ENCODE measurements around the gene DOC2A.

DOC2A gene

GRCh38 chr16:29989111-29989858 lies 21.5 kb downstream of the DOC2A start:
- DNase-seq (ENCODE audit: low spot score) = no peak

- no peak for DNase-seq (ENCODE audit: low spot score)
Measured at GRCh38 chr16:29988346-29989075, 22.3 kb downstream of the DOC2A start.

GRCh38 chr16:29987371-29988085 lies 23.3 kb downstream of the DOC2A start:
- DNase-seq (ENCODE audit: low spot score) = no peak

DNA sequence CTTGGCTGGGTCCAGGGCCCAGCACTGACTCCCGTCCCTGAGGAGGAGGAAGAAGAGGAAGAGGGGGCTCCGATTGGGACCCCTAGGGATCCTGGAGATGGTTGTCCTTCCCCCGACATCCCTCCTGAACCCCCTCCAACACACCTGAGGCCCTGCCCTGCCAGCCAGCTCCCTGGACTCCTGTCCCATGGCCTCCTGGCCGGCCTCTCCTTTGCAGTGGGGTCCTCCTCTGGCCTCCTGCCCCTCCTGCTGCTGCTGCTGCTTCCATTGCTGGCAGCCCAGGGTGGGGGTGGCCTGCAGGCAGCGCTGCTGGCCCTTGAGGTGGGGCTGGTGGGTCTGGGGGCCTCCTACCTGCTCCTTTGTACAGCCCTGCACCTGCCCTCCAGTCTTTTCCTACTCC lies 23.9 kb downstream of the DOC2A start:
- no peak for DNase-seq (ENCODE audit: low spot score)

GRCh38 chr16:29986231-29986630 lies 24.6 kb downstream of the DOC2A start:
- no peak for DNase-seq (ENCODE audit: low spot score)

DNA sequence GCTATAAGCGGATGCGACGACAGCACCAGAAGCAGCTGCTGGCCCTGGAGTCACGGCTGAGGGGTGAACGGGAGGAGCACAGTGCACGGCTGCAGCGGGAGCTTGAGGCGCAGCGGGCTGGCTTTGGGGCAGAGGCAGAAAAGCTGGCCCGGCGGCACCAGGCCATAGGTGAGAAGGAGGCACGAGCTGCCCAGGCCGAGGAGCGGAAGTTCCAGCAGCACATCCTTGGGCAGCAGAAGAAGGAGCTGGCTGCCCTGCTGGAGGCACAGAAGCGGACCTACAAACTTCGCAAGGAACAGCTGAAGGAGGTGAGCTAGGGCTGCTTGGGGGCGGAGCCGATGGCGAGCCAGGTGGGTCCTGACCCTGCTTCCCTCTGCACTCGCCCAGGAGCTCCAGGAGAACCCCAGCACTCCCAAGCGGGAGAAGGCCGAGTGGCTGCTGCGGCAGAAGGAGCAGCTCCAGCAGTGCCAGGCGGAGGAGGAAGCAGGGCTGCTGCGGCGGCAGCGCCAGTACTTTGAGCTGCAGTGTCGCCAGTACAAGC lies 25.5 kb downstream of the DOC2A start:
- DNase-seq (ENCODE audit: low spot score) = no peak

- DNase-seq (ENCODE audit: low spot score) = no peak
Measured at GRCh38 chr16:29984764-29985147, 26.1 kb downstream of the DOC2A start.

- no peak for DNase-seq (ENCODE audit: low spot score)
Measured at GRCh38 chr16:29984137-29984763, 26.6 kb downstream of the DOC2A start.

DNA sequence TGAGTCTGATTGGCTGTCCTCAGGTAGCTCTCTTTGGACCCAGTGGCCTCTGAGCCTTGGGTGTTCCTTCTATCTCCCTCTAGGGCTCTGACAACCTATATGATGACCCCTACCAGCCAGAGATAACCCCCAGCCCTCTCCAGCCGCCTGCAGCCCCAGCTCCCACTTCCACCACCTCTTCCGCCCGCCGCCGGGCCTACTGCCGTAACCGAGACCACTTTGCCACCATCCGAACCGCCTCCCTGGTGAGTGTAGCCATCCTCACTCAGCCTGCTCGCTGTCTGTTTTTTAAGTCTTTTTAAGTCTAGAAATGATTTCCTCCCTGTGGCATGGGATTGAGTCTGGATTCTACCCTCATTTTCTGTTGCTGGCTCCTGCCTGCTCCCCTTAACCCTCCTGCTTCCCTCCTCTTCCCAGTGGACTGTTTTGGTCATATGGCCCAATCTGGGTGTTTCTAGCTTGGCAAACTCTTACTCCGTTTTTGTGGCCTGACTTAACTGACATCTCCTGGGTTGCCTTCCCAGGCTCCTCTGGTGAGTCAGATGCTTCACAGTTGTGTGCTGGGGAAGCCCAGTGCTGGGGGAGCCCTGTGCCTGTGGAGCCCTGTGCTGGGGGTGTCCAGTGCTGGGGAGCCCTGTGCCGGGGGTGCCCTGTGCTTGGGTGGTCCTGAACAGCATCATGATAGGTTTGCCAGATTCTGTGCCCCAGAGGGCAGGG lies 27.2 kb downstream of the DOC2A start:
- DNase-seq (ENCODE audit: low spot score) = no peak

- DNase-seq (ENCODE audit: low spot score) = no peak
Measured at GRCh38 chr16:29982560-29983419, 28.0 kb downstream of the DOC2A start.

DNA sequence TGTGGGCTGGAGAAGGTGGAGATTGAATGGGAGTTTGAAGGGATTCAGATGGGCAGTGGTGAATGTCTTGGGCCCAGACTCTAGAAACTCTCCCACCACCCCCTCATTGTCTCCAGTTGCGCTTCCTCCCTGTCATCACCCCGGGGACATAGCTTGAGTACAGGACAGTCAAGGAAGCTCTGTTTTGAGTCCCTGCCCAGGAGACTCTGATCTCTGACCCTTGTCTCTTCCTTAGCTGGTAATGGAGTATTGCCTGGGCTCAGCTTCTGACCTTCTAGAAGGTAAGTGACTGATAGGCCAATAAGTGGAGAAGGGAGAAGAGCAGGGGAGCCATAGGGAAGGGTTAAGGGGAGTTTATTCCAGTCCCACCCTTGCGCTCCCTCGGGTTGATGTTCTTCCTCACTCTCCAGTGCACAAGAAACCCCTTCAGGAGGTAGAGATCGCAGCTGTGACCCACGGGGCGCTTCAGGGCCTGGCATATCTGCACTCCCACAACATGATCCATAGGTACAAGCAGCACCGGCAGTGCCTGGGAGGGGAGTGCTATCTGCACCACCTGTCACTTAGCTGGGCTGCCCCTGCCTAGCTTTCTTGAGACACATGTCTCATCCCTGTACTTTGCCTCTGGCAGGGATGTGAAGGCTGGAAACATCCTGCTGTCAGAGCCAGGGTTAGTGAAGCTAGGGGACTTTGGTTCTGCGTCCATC lies 32.1 kb downstream of the DOC2A start:
- no peak for DNase-seq (ENCODE audit: low spot score)

DNA sequence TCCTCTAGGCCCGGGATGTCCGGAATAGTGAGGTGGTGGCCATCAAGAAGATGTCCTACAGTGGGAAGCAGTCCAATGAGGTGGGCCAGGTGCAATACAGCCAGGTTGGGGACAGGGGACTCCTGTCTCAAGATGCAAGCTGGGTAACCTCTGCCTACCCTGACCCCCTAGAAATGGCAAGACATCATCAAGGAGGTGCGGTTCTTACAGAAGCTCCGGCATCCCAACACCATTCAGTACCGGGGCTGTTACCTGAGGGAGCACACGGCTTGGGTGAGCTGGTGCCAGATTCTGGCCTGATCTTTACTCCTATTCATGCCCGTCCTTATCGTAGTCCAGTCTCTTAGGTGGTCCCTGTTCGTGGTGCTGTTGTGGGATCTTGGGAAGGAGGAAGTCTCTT lies 32.7 kb downstream of the DOC2A start:
- no peak for DNase-seq (ENCODE audit: low spot score)

GRCh38 chr16:29977063-29977825 lies 33.6 kb downstream of the DOC2A start:
- no peak for DNase-seq (ENCODE audit: low spot score)

GRCh38 chr16:29975811-29976511 lies 34.9 kb downstream of the DOC2A start:
- DNase-seq (ENCODE audit: low spot score) = no peak

GRCh38 chr16:29975134-29975538 lies 35.7 kb downstream of the DOC2A start:
- no peak for DNase-seq (ENCODE audit: low spot score)

- peak; percentile 18 for DNase-seq (ENCODE audit: low spot score)
Measured at GRCh38 chr16:29974291-29975133, 36.3 kb downstream of the DOC2A start.

GRCh38 chr16:29973384-29974246 lies 37.2 kb downstream of the DOC2A start, which contains the start of gene TAOK2:
TAOK2 (plus strand) TSS chr16:29973868; CDS start chr16:29977773, 3,905 bp downstream.
- peak; percentile 100 for DNase-seq (ENCODE audit: low spot score)

Measured in germinal center (tissue), 1 donor.